Transverse colon (tissue), 4 donors: Measurements from ENCODE around the gene DTL.

ENCODE experiments used
- CTCF ChIP-seq, 5 experiments: fragments of 200-600 bp in 3 of 5; fragments of 450-650 bp in 2 of 5; sonication (generic) in 3 of 5; IDR thresholded peaks; 1 replicate in 2 of 5; 2 replicates in 3 of 5; pipeline ENCODE4 v1.5.1; 2016 to 2017; ENCODE audit warnings: antibody characterized with exemption in 5 of 5, inconsistent platforms in 3 of 5, mild to moderate bottlenecking in 2 of 5, moderate library complexity in 1 of 5
- POLR2AphosphoS5 ChIP-seq, 3 donors: sonication (generic); formaldehyde crosslinking; IDR thresholded peaks; one replicate each; pipeline ENCODE4 v1.6.1; 2016; ENCODE audit warnings: antibody characterized with exemption in 3 of 3

- no peak for TF ChIP-seq CTCF (IDR thresholded peaks at IDR 0.05)
- no peak for TF ChIP-seq POLR2AphosphoS5 (IDR thresholded peaks at IDR 0.05)
Measured at GRCh38 chr1:212042436-212042835, 6.9 kb downstream of the DTL start.
